BE2C (cell line): ENCODE results near the gene TMEM151A.

Source experiments
- DNase-seq: peaks from one replicate; pipeline ENCODE4 v3.0.0-alpha.2; 2020
- H3K27me3 ChIP-seq: fragments of 250-450 bp; sonication (Bioruptor Pico); 2 replicates; pipeline ENCODE4 v1.5.1; 2020; ENCODE audit warnings: mild to moderate bottlenecking
- H3K36me3 ChIP-seq: fragments of 250-450 bp; sonication (Bioruptor Pico); 2 replicates; pipeline ENCODE4 v1.5.1; 2020; ENCODE audit warnings: mild to moderate bottlenecking
- H3K4me1 ChIP-seq: fragments of 250-450 bp; sonication (Bioruptor Pico); 2 replicates; pipeline ENCODE4 v1.5.1; 2020
- H3K4me3 ChIP-seq: 2 replicates; pipeline ENCODE4 v1.5.1; 2011; ENCODE audit warnings: low read depth, low read length
- H3K9me3 ChIP-seq: fragments of 250-450 bp; sonication (Bioruptor Pico); 2 replicates; pipeline ENCODE4 v1.5.1; 2020
- CTCF ChIP-seq: IDR thresholded peaks from 2 replicates; pipeline ENCODE4 v1.5.1; 2012; ENCODE audit warnings: mild to moderate bottlenecking, low read depth, low read length

TMEM151A gene

GRCh38 chr11:66292543-66293332 lies 1.0 kb downstream of the TMEM151A start:
- no peaks in the 10 kb centered on the region for H3K27me3 ChIP-seq
- DNase-seq: no peak
- no peak for TF ChIP-seq CTCF

GRCh38 chr11:66293352-66293751 lies 1.7 kb downstream of the TMEM151A start:
- Histone ChIP-seq H3K4me3 (no peak overlapping the region), H3K4me1 (no peaks in the 10 kb centered on the region; the same call in none of the 2 replicates), H3K9me3 (no peaks in the 10 kb centered on the region), H3K36me3 (no peaks in the 10 kb centered on the region; the same call in 1 of the 2 replicates), H3K27me3 (no peaks in the 10 kb centered on the region)
- no peak for DNase-seq
- no peak for TF ChIP-seq CTCF

More at GRCh38 chr11:66292543-66293332, 1.0 kb downstream of the TMEM151A start:
- H3K4me3 ChIP-seq: peak overlapping the region; percentile 58
- no peaks in the 10 kb centered on the region; the same call in 1 of the 2 replicates for H3K36me3 ChIP-seq
- peaks cover 3% of the 10 kb centered on the region for H3K4me1 ChIP-seq
- H3K9me3 ChIP-seq: no peaks in the 10 kb centered on the region

GRCh38 chr11:66293777-66294625 lies 2.3 kb downstream of the TMEM151A start:
- Histone ChIP-seq H3K9me3 (no peaks in the 10 kb centered on the region), H3K4me1 (no peaks in the 10 kb centered on the region; the same call in none of the 2 replicates), H3K27me3 (no peaks in the 10 kb centered on the region), H3K36me3 (no peaks in the 10 kb centered on the region), H3K4me3 (no peak overlapping the region)
- no peak for DNase-seq
- no peak for TF ChIP-seq CTCF

GRCh38 chr11:66294626-66295620 lies 3.2 kb downstream of the TMEM151A start:
- Histone ChIP-seq H3K9me3 (no peaks in the 10 kb centered on the region), H3K4me3 (no peak overlapping the region), H3K4me1 (no peaks in the 10 kb centered on the region; the same call in none of the 2 replicates), H3K27me3 (no peaks in the 10 kb centered on the region), H3K36me3 (no peaks in the 10 kb centered on the region)
- no peak for TF ChIP-seq CTCF
- DNase-seq: no peak

- no peak for TF ChIP-seq CTCF
- Histone ChIP-seq H3K36me3 (no peaks in the 10 kb centered on the region), H3K9me3 (no peaks in the 10 kb centered on the region), H3K4me3 (no peak overlapping the region), H3K27me3 (no peaks in the 10 kb centered on the region), H3K4me1 (no peaks in the 10 kb centered on the region)
- no peak for DNase-seq
These were observed 5.9 kb downstream of the TMEM151A start for GRCh38 chr11:66297610-66298009.
